H1 (cell line): Measurements from ENCODE around the gene CD200. TPM values are rescaled to one million over a fixed set of nuclear protein-coding genes. Genes with fewer than 3 reads are reported as not detected.

Source experiments
- CTCF ChIA-PET: fragments of 300-600 bp; sonication (Branson Sonifier 250); formaldehyde crosslinking; loops from one replicate; lab custom pipeline; 2021; ENCODE audit not compliant: partially characterized antibody; lab: Charles Lee
- POLR2A ChIA-PET: fragments of 300-600 bp; sonication (Branson Sonifier 250); formaldehyde crosslinking; loops from one replicate; lab custom pipeline; 2021; ENCODE audit warnings: inconsistent platforms; ENCODE audit not compliant: partially characterized antibody; lab: Charles Lee
- DNase-seq, 2 experiments: peaks; one replicate each; pipeline versions ENCODE4 v3.0.0 to v3.0.0-alpha.2; 2010 to 2022; ENCODE audit warnings: low spot score in 2 of 2, low read depth in 1 of 2, mixed read lengths in 1 of 2
- FAIRE-seq: peaks from 2 replicates; lab custom pipeline; 2011; peaks lifted over from hg19 to GRCh38; lab: Jason Lieb, UNC
- H2AFZ ChIP-seq: 2 replicates; pipeline ENCODE4 v1.8.1; 2012; ENCODE audit warnings: low read length, inconsistent platforms
- H2AK5ac ChIP-seq: 2 replicates; pipeline ENCODE4 v1.6.1; 2013; ENCODE audit warnings: low read depth, low read length
- H2BK120ac ChIP-seq: replicated peaks from 2 replicates; pipeline ENCODE3; 2013; ENCODE audit warnings: low read depth, low read length, inconsistent platforms
- H2BK12ac ChIP-seq: 2 replicates; pipeline ENCODE4 v1.6.1; 2013; ENCODE audit warnings: low read depth, low read length
- H2BK15ac ChIP-seq: 2 replicates; pipeline ENCODE4 v1.6.1; 2013; ENCODE audit warnings: low read length
- H2BK20ac ChIP-seq: 2 replicates; pipeline ENCODE4 v1.6.1; 2013; ENCODE audit warnings: low read length
- H2BK5ac ChIP-seq: 2 replicates; pipeline ENCODE4 v1.6.1; 2013; ENCODE audit warnings: low read depth, low read length
- H3K14ac ChIP-seq: 2 replicates; pipeline ENCODE4 v1.6.1; 2013; ENCODE audit warnings: inconsistent platforms; ENCODE audit not compliant: insufficient read length
- H3K18ac ChIP-seq: 2 replicates; pipeline ENCODE4 v1.6.1; 2013; ENCODE audit warnings: low read length; ENCODE audit errors: extremely low read depth
- H3K23ac ChIP-seq: 2 replicates; pipeline ENCODE4 v1.6.1; 2013; ENCODE audit warnings: inconsistent platforms; ENCODE audit not compliant: insufficient read length
- H3K23me2 ChIP-seq: 2 replicates; pipeline ENCODE4 v1.6.1; 2013; ENCODE audit warnings: low read depth, low read length
- H3K27ac ChIP-seq: 2 replicates; pipeline ENCODE4 v1.6.1; 2011; ENCODE audit warnings: low read depth, low read length, inconsistent platforms
- H3K27me3 ChIP-seq, 4 experiments: replicated peaks in 1 of 4; 1 replicate in 1 of 4; 2 replicates in 3 of 4; pipeline versions ENCODE4 v1.6.1 to v1.8.1; 2011 to 2013; ENCODE audit warnings: low read length in 3 of 4, mild to moderate bottlenecking in 3 of 4, inconsistent platforms in 2 of 4, mixed read lengths in 2 of 4, moderate library complexity in 1 of 4; ENCODE audit not compliant: control insufficient read depth in 3 of 4, insufficient read depth in 3 of 4; ENCODE audit errors: extremely low read depth in 1 of 4
- H3K36me3 ChIP-seq, 4 experiments: 2 replicates each; pipeline versions ENCODE4 v1.6.1 to v1.8.1; 2011 to 2013; ENCODE audit warnings: mild to moderate bottlenecking in 4 of 4, low read length in 3 of 4, moderate library complexity in 2 of 4, control low read depth in 1 of 4, inconsistent platforms in 1 of 4; ENCODE audit not compliant: insufficient read depth in 4 of 4, control insufficient read depth in 2 of 4
- H3K4ac ChIP-seq: replicated peaks from 2 replicates; pipeline ENCODE3; 2013; ENCODE audit warnings: low read length, low read depth, mixed read lengths, inconsistent platforms; ENCODE audit not compliant: insufficient read length
- H3K4me1 ChIP-seq, 4 experiments: replicated peaks in 1 of 4; 1 replicate in 1 of 4; 2 replicates in 3 of 4; pipeline versions ENCODE4 v1.6.1 to v1.8.1; 2011 to 2013; ENCODE audit warnings: low read length in 3 of 4, inconsistent platforms in 2 of 4, mixed read lengths in 1 of 4; ENCODE audit not compliant: insufficient read depth in 4 of 4, control insufficient read depth in 3 of 4
- H3K4me2 ChIP-seq, 2 experiments: 2 replicates each; pipeline versions ENCODE4 v1.6.1 to v1.8.1; 2011 to 2013; ENCODE audit warnings: low read depth in 2 of 2, low read length in 2 of 2, control low read depth in 1 of 2, inconsistent platforms in 1 of 2, mild to moderate bottlenecking in 1 of 2; ENCODE audit not compliant: insufficient read depth in 1 of 2
- H3K4me3 ChIP-seq, 4 experiments: fragments of 200-600, 300-600 bp in 1 of 4; sonication (generic), shearing (Covaris generic), sonication (Bioruptor Twin) in 1 of 4; 2 replicates each; pipeline versions ENCODE4 v1.5.1 to v1.8.1; 2011 to 2016; ENCODE audit warnings: low read length in 4 of 4, low read depth in 3 of 4, control low read depth in 2 of 4, inconsistent platforms in 2 of 4, mild to moderate bottlenecking in 2 of 4, mixed read lengths in 1 of 4, moderate library complexity in 1 of 4; ENCODE audit not compliant: insufficient read depth in 2 of 4; ENCODE audit errors: extremely low read depth in 1 of 4
- H3K56ac ChIP-seq: replicated peaks from 2 replicates; pipeline ENCODE3; 2013; ENCODE audit warnings: low read depth, mild to moderate bottlenecking, mixed read lengths, low read length, inconsistent platforms; ENCODE audit not compliant: insufficient read length
- H3K79me1 ChIP-seq: 2 replicates; pipeline ENCODE4 v1.6.1; 2013; ENCODE audit warnings: low read depth, low read length, control low read depth
- H3K79me2 ChIP-seq, 2 experiments: 2 replicates each; pipeline versions ENCODE4 v1.6.1 to v1.8.1; 2012 to 2013; ENCODE audit warnings: low read length in 2 of 2, mild to moderate bottlenecking in 2 of 2, inconsistent platforms in 1 of 2; ENCODE audit not compliant: insufficient read depth in 2 of 2, control insufficient read depth in 1 of 2
- H3K9ac ChIP-seq, 4 experiments: replicated peaks in 1 of 4; 1 replicate in 1 of 4; 2 replicates in 3 of 4; pipeline versions ENCODE4 v1.6.1 to v1.8.1; 2011 to 2013; ENCODE audit warnings: low read depth in 3 of 4, low read length in 3 of 4, control low read depth in 2 of 4, mild to moderate bottlenecking in 2 of 4, moderate library complexity in 2 of 4, inconsistent platforms in 1 of 4; ENCODE audit errors: extremely low read depth in 1 of 4
- H3K9me3 ChIP-seq, 2 experiments: 2 replicates each; pipeline versions ENCODE4 v1.6.1 to v1.8.1; 2012 to 2013; ENCODE audit warnings: mild to moderate bottlenecking in 2 of 2, moderate library complexity in 2 of 2, control low read depth in 1 of 2, inconsistent platforms in 1 of 2, low read depth in 1 of 2, low read length in 1 of 2, mixed read lengths in 1 of 2; ENCODE audit not compliant: insufficient read depth in 2 of 2
- H4K20me1 ChIP-seq, 2 experiments: replicated peaks in 1 of 2; 2 replicates each; pipeline versions ENCODE3 to v1.8.1; 2011 to 2013; ENCODE audit warnings: inconsistent platforms in 2 of 2, low read length in 2 of 2, mild to moderate bottlenecking in 1 of 2; ENCODE audit not compliant: insufficient read depth in 2 of 2, control insufficient read depth in 1 of 2
- H4K5ac ChIP-seq: 2 replicates; pipeline ENCODE4 v1.6.1; 2013; ENCODE audit warnings: low read length, low read depth, mixed read lengths, inconsistent platforms; ENCODE audit not compliant: insufficient read length
- H4K8ac ChIP-seq: 2 replicates; pipeline ENCODE4 v1.8.0; 2013; ENCODE audit warnings: mild to moderate bottlenecking, moderate library complexity, low read length, inconsistent platforms; ENCODE audit not compliant: insufficient read depth; ENCODE audit errors: extremely low read depth
- H4K91ac ChIP-seq: replicated peaks from 2 replicates; pipeline ENCODE3; 2013; ENCODE audit warnings: low read length, mixed read lengths, inconsistent platforms; ENCODE audit not compliant: insufficient read length
- BACH1 ChIP-seq: IDR thresholded peaks from 2 replicates; pipeline ENCODE4 v1.6.1; 2012; ENCODE audit warnings: low read length, improper control_type of control experiment
- BRCA1 ChIP-seq: IDR thresholded peaks from 2 replicates; pipeline ENCODE4 v1.6.1; 2012; ENCODE audit warnings: low read depth, low read length, improper control_type of control experiment
- CREB1 ChIP-seq: IDR thresholded peaks from 2 replicates; pipeline ENCODE4 v1.6.1; 2012; ENCODE audit warnings: inconsistent platforms
- HDAC2 ChIP-seq, 2 experiments: fragments of 300-600 bp in 1 of 2; sonication (generic) in 1 of 2; IDR thresholded peaks; 2 replicates each; pipeline ENCODE4 v1.6.1; 2011 to 2012; ENCODE audit warnings: low read depth in 2 of 2, low read length in 2 of 2, mild to moderate bottlenecking in 2 of 2, moderate library complexity in 2 of 2, borderline replicate concordance in 1 of 2, inconsistent platforms in 1 of 2
- HDAC6 ChIP-seq: IDR thresholded peaks from one replicate; pipeline ENCODE4 v1.7.1; 2012; ENCODE audit warnings: low read depth, mild to moderate bottlenecking, inconsistent platforms, low read length, moderate library complexity
- JUND ChIP-seq: IDR thresholded peaks from 2 replicates; pipeline ENCODE4 v1.6.1; 2011; ENCODE audit warnings: mild to moderate bottlenecking, improper control_type of control experiment, low read length
- MAX ChIP-seq: IDR thresholded peaks from 2 replicates; pipeline ENCODE4 v1.6.1; 2012; ENCODE audit warnings: inconsistent platforms
- NRF1 ChIP-seq: IDR thresholded peaks from 2 replicates; pipeline ENCODE4 v1.6.1; 2011; ENCODE audit warnings: mild to moderate bottlenecking, low read depth, low read length, improper control_type of control experiment
- POU5F1 ChIP-seq: IDR thresholded peaks from 2 replicates; pipeline ENCODE4 v1.6.1; 2011; ENCODE audit warnings: low read depth, mild to moderate bottlenecking, low read length, moderate library complexity
- RFX5 ChIP-seq: IDR thresholded peaks from 2 replicates; pipeline ENCODE4 v1.6.1; 2011; ENCODE audit warnings: low read depth, low read length, improper control_type of control experiment, borderline replicate concordance
- RNF2 ChIP-seq: fragments of 200-900, 300-1000 bp; sonication (generic); IDR thresholded peaks from 2 replicates; pipeline ENCODE4 v1.7.1; 2016; ENCODE audit warnings: borderline replicate concordance, low read depth, mild to moderate bottlenecking, antibody characterized with exemption, low read length; ENCODE audit not compliant: poor library complexity, severe bottlenecking; ENCODE audit errors: missing control alignments
- WGBS, 2 experiments: shearing (Covaris generic) in 1 of 2; methylation state at CpG; one replicate each; pipeline versions ENCODE4 v1.1.6 to v1.1.7; 2013 to 2015; ENCODE audit warnings: low lambda C conversion rate in 2 of 2, mixed read lengths in 2 of 2, inconsistent platforms in 1 of 2, low coverage in 1 of 2, missing lambda C conversion rate in 1 of 2; ENCODE audit not compliant: insufficient replicate concordance in 2 of 2, insufficient coverage in 1 of 2, insufficient read length in 1 of 2; ENCODE audit errors: extremely low coverage in 1 of 2, missing lambda C conversion rate in 1 of 2; 5-methylcytosine and 5-hydroxymethylcytosine counted together
- polyA plus RNA-seq, 7 experiments: library from polyadenylated mRNA; depleted of rRNA in 3 of 7; stranded (reverse) in 5 of 7; unstranded in 2 of 7; fragments of >200 nt in 5 of 7; fragments of 200-250 nt in 2 of 7; gene quantifications; 1 replicate in 5 of 7; 2 replicates in 1 of 7; 4 replicates in 1 of 7; pipeline versions ENCODE4 v1.2.1 to v1.2.3, GENCODE V29; 2011 to 2013; ENCODE audit warnings: missing spikeins in 2 of 7, mixed read lengths in 2 of 7
- total RNA-seq: library from RNA; stranded (reverse); fragmentation: NEBNext Ultra II Directional; extraction: Animal tissue kit (Norgen Biotek cat#: 25700); gene quantifications from 2 replicates; pipeline ENCODE4 v1.2.1, GENCODE V29; 2021

CD200 gene
- total and polyA plus RNA-seq, 2 of the 8 experiments (the other 6 are each of a cell fraction or from before 2014, with no cell fraction given), result 45.8 to 50.2 TPM

- Histone ChIP-seq H3K4me1 (peaks cover 0 to 12% (median 8%) of the 10 kb centered on the region in 4 experiments; a peak in 5 of 7 replicates), H3K23me2 (no peaks in the 10 kb centered on the region), H4K5ac (no peak overlapping the region), H3K79me2 (peaks cover 30 to 97% of the 10 kb centered on the region in 2 experiments), H2BK5ac (no peak overlapping the region), H3K4ac (no peak overlapping the region), H3K36me3 (peaks cover 7 to 53% (median 27%) of the 10 kb centered on the region in 4 experiments), H2BK15ac (no peak overlapping the region), H3K23ac (no peak overlapping the region), H3K79me1 (peaks cover 9% of the 10 kb centered on the region), H2AFZ (no peak overlapping the region), H4K8ac (no peak overlapping the region), H3K14ac (no peak overlapping the region), H3K18ac (no peak overlapping the region), H4K20me1 (peaks cover 0 to 6% of the 10 kb centered on the region in 2 experiments), H2BK12ac (no peak overlapping the region), H4K91ac (no peak overlapping the region), H3K27me3 (no peaks in the 10 kb centered on the region), H2BK120ac (no peak overlapping the region), H2BK20ac (no peak overlapping the region), H3K27ac (no peak overlapping the region), H3K56ac (no peak overlapping the region), H3K9ac (no peak overlapping the region), H2AK5ac (no peak overlapping the region), H3K4me3 (no peak overlapping the region), H3K4me2 (no peak overlapping the region), H3K9me3 (no peaks in the 10 kb centered on the region)
- no peak for TF ChIP-seq NRF1
- no peak for TF ChIP-seq MAX
- no peak for TF ChIP-seq CREB1
- TF ChIP-seq BRCA1, result no peak
- TF ChIP-seq RNF2, result no peak
- TF ChIP-seq HDAC6, result no peak
- TF ChIP-seq HDAC2 (IDR thresholded peaks at IDR 0.05; ENCODE audit: borderline replicate concordance in 1 of 2, low read depth in 2 of 2, low read length in 2 of 2), result no peak
- TF ChIP-seq JUND, result no peak
- TF ChIP-seq POU5F1, result no peak
- TF ChIP-seq BACH1, result no peak
- no peak for TF ChIP-seq RFX5
- WGBS, 2 experiments, result 96% methylated on average over 2 of the region's 2 CpGs; no CpG with 5 or more reads in 1 of the 2 experiments
- no peak for FAIRE-seq
- no peak for DNase-seq
- CTCF ChIA-PET, result interaction anchor here (0.6 kb wide), 1 partner anchor 19 kb away, joined by 4 read pairs; no protein-coding TSS in a partner anchor
- POLR2A ChIA-PET, result no interaction called here
These were observed 8.4 kb downstream of the CD200 start for GRCh38 chr3:112341386-112341785.
